Measurements from ENCODE around the gene IL24.

Gene IL24

DNA sequence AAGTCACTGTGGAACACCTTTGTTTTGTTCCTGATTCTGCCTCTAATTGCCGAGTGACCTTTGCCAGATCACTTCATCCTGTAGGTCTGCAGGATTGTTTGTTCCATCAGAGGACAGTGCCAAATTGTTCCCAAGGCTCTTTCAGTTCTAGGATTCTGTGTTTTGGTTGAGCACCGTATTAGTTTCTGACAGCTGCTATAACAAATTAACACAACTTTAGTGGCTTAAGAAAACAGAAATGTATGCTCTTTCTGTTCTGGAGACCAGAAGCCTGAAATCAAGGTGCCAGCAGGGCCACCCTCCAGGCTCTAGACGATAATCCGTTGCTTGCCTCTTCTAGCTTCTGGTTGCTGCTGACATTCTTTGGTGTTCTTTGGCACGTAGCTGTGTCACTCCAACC is 52.4 kb downstream of the IL24 start:
- FAIRE-seq (no peak), DNase-seq (ENCODE audit: low spot score) (no peak)

- peak; percentile 97 for DNase-seq (ENCODE audit: low spot score)
- peak; percentile 99 for FAIRE-seq
Measured at GRCh38 chr1:206951318-206952100, 54.3 kb downstream of the IL24 start.

DNA sequence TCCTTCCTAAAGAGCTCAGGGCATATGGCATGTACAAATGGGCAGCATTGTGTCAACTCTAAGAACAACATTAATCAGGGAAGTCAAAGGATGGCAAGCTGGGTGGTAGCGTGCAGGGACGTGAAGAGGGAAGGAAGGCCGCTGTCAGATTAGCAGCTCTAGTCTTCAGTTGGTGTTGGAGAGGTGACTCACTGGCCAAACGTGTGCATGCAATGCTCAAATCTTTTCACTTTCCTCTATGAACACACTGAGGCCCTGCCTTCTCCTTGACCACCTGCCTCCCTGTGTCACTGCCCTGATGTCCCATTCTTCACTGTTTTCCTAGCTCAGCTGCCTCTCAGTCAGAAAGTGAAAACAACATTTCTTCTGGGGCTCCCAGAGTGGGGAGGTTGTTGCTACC is 54.9 kb downstream of the IL24 start:
- FAIRE-seq: peak; percentile 86
- peak; percentile 93 for DNase-seq (ENCODE audit: low spot score)

DNA sequence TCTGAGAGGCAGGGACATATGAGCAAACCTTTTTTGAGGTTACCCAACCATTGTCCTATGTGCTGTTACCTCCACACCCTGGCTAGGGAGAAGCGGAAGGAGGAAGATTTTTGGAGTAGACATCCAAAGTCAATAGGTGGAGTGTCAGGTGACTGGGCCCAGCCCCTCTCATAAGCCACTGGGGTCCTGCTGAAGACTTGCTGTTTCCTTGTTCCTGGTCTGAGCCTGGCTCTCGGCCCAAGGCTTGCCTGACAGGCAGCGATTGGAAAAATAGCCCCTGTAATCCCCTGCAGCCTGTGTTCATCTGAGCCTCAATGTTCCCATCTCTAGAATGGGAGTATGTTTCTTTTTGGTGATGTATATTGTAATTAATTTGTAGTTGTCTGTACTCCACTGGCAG is 55.9 kb downstream of the IL24 start:
- DNase-seq (ENCODE audit: low spot score): no peak
- no peak for FAIRE-seq

GRCh38 chr1:206953626-206954025 is 56.4 kb downstream of the IL24 start:
- FAIRE-seq (no peak), DNase-seq (ENCODE audit: low spot score) (no peak)
